SK-MEL-5 (cell line): ENCODE measurements around the gene MTRFR. TPM values are rescaled to one million over a fixed set of nuclear protein-coding genes. Genes with fewer than 3 reads are reported as not detected.
"Not testable (repeated sequence)": the region's sequence is repeated elsewhere in the genome, so short reads cannot be mapped to it uniquely, and the experiment has no call there.

Source experiments
- DNase-seq: peaks from one replicate; pipeline ENCODE4 v3.0.0-alpha.2; 2016; ENCODE audit warnings: low read depth, low spot score
- in situ Hi-C: cut with HindIII; loops from 2 replicates; pipeline ENCODE4 v1.10.0; 2016; ENCODE audit warnings: low sequenced_read_pairs, high pct_unique_total_duplicates, low pct_unique_long_range_greater_than_20kb
- polyA plus RNA-seq, 2 experiments: library from polyadenylated mRNA; depleted of rRNA; stranded (reverse); fragments of >200 nt; gene quantifications; 2 replicates each; pipeline ENCODE4 v1.2.3, GENCODE V29; 2015
- total RNA-seq: library from RNA; depleted of rRNA; stranded (reverse); fragments of >200 nt; shearing (Covaris generic); gene quantifications from 2 replicates; pipeline ENCODE4 v1.2.3, GENCODE V29; 2014; rRNA removed

MTRFR gene
- total RNA-seq = 6.9 and 11.3 TPM in 2 replicates
- 10.6 and 11.5 TPM in 2 replicates for polyA plus RNA-seq (2015; cell fraction: cytosol; rRNA removed)
- polyA plus RNA-seq (2015; cell fraction: nucleus; rRNA removed) = 3.3 and 4.2 TPM in 2 replicates

DNA sequence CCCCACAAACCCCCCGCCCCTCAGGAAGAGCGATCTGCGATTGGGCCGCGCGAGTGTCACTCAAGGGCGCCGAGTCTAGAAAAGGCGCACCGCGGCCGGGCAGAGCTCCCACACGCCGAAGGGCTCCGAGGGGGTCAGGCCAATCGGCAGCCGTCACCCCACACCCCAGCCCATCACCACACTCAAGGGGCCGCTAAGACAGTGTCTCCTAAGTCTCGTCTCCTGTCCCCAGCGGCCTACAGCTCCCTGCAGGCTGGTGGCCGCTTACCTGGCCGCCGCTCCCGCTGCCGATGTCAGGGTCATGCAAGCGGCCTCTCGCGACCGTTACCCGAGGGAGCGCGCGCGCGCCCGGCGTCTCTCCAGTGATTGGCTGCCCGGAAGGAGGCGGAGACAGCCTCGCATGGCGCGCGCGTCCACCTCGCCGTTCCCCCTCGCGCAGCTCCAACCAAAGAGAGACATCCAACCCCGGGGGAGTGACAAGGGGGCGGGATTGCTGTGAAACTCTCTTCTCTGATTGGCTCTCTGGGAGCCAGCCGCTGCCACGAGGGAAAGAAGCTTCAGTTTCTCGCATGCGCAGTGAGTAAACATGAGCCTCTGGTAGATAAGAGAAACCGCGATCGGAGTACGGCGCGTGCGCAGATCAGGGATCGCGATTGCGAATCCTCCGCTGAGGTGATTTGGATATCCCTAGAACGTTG, at the start of gene MTRFR, which contains the start of gene MPHOSPH9:
Gene MTRFR (plus strand): TSS at position 630 of the 698 bp plus-strand sequence. CDS start 20,239 bp downstream, outside the sequence.
Gene MPHOSPH9 (minus strand): TSS at position 335 of the 698 bp plus-strand sequence. CDS start 2,777 bp downstream, outside the sequence.
- in situ Hi-C loops = no loop called here
- DNase-seq = peak; percentile 100

DNA sequence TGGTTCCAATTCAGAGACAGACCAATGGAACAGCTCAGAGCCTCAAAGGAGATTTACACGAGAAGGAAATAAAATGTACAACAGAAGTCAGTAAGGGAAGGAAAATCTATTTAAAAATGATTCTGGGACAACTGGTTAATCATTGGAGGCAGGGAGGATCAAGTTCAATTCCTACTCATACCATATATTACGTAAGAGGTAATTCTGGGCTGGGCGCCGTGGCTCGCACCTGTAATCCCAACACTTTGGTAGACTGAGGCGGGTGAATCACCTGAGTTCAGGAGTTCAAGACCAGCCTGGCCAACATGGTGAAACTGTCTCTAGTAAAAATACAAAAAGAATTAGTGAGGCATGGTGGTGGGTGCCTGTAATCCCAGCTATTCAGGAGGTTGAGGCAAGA, 45.6 kb upstream of the MTRFR start:
- DNase-seq = no peak
- in situ Hi-C loops = no loop called here

DNA sequence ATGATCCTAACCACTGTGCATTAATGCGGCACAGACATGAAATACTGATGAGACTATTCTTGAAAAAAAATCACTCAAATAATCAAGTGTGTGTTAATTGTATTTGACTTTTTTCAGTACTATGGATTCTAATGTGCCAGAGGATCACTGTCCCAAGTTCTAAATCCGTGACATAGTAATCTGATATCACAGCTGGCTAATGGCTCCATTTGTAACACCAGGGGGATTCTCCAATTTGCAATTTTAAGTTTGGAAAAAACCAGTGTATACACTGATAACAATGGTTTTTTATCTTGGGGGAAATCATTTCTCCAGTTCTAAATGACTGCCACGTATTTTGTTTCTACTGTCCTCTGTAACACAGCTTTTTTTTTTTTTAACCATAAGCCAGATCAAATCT, 33.3 kb upstream of the MTRFR start:
- in situ Hi-C loops = no loop called here
- DNase-seq = no peak

DNA sequence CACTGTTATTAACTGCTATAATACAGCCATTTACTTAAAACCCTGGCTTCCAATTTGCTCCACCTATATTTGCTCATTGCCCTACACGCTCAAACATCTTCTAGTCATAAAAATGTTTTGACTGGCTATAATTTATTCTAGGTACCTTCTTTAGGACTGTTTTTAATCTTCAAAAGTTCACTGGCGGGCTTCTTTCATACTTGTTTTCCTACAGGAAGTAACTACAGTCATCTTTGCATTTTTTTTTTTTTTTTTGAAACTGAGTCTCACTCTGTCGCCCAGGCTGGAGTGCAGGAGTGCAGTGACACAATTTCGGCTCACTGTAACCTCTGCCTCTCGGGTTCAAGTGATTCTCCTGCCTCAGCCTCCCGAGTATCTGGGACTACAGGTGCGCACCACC, 32.8 kb upstream of the MTRFR start:
- no peak for DNase-seq
- in situ Hi-C loops = no loop called here

DNA sequence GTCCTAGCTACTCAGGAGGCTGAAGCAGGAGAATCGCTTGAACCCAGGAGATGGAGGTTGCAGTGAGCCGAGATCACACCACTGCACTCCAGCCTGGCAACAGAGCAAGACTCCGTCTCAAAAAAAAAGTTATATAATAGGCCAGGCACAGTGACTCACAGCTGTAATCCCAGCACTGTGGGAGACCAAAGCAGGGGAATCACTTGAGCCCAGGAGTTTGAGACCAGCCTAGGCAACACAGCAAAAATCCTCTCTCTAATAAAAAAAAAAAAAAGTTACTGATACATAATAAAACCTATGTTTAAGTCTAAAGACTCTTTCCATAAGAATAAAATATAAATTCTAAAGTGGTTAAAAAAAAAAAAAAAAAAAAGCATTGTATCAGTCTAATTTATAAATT, 26.4 kb upstream of the MTRFR start:
- DNase-seq, in situ Hi-C loops: not testable (repeated sequence)

DNA sequence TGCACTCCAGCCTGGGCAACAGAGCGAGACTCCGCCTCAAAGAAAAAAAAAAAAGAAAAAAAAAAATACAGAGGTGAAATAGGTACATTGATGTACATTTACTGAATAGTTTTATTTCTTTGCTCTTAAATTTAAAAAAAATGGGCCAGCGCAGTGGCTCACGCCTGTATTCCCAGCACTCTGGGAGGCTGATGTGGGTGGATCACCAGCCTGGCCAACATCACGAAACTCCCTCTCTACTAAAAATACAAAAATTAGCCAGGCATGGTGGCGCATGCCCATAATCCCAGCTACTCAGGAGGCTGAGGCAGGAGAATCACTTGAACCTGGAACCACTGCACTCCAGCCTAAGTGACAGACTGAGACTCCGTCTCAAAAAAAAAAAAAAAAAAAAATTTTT, 25.4 kb upstream of the MTRFR start:
- in situ Hi-C loops, DNase-seq: not testable (repeated sequence)

DNA sequence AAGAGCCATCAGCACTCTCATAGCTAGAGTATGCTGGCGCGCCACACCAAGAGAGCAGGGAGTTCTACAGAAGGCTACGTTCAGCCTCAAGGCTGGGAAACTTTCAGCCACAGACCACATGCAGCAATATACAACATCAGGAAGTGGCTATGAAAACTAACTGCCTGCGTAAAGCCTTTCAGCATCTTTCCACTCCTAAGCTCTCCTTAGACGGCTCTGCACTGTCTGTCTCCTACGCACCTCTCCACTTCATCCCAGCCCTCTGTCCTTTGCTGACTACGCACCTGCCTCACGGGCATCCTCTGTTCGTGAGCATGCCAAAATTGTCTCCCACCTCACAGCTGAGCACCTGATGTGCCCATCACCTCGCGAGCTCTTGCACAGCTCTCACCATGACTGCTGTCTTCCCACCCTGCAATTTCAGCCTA, 10.0 kb upstream of the MTRFR start:
- DNase-seq = no peak
- in situ Hi-C loops = no loop called here

DNA sequence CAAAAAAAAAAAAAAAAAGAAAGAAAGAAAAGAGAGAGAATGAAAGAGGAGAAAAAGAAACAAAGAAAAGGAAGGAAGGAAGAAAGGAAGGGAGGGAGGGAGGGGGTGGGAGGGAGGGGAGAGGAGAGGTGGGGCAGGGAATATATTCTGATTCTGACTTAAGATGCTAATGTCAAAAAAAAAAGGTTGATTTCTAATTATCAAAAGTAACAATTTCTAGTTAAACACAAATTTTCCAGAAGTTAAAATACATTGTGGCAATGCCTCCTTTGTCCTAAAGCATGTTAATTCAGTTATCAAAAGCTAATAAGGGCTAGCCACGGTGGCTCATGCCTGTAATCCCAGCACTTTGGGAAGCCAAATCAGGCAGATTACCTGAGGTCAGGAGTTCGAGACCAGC, 7.8 kb upstream of the MTRFR start:
- in situ Hi-C loops = no loop called here

DNA sequence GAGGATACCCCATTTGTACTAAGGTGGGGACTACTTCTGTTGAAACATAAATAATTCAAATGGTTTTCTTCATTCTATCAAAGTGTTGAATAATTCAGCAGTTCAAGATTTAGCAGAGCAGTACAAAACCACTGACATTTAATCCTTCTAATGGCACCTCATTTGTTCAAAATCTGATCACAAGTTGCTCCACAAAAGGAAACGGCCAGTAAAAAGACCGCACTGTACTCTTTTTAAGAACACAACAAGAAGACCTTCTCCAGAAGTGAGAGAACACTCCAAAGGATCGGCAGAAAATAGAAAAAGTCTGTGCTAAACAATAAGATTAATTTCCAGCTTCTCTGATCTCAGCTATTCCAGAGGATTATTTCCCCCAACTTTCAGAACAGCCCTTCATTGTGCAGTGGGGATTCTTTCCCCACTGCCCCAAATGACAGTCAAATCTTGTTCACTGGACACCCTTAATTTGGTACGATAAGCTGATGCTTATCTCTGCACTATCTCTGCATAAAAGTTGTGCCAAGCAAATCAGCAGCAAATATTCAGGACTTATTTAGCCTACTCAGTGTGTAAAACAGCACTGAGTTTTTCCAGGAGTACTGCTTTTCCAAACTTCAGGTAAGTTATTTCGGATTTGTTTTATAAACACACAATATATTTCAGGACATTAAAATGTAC, 5.5 kb upstream of the MTRFR start:
- in situ Hi-C loops = no loop called here

More for the DNA sequence above, 7.8 kb upstream of the MTRFR start:
- DNase-seq = no peak

DNA sequence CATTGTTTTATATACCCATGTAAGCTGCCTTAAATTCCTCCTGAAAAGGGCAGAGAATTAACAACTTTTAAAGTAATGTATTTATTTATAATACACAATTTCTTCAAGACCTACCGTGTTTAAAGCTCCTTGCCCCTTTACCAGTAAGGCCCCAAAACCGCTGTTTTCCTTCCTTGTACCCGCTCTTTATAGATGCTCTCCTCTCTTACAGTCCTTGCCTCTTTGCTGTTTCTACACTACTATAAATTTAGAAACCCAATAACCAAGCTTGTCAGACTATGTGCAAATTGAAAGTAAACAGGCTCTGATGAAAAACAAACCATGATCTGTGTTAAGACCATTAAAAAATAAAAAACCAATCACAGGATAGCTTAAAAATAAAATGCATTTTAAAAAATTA, 4.2 kb upstream of the MTRFR start:
- in situ Hi-C loops = no loop called here
- no peak for DNase-seq

More for the DNA sequence above, 5.5 kb upstream of the MTRFR start:
- no peak for DNase-seq

DNA sequence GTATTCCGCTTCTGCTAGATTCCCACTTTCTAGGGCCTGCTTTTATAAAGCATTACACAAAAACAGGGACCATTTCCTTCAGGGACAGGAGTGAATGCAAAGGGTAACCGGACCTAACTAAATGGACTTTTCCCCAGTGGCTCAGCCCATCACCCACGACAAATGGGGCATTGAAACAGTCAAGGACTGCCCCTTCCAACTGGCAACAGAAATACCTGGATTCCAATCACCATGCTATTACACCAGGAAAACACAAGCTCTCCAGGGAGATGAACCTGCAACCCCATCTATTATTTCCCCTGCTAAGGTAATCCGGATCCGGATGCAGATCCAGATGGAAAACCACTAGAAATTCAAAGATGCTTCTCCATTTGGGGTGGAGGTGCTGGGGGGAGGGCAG, 1.3 kb upstream of the MTRFR start:
- in situ Hi-C loops = no loop called here
- no peak for DNase-seq

DNA sequence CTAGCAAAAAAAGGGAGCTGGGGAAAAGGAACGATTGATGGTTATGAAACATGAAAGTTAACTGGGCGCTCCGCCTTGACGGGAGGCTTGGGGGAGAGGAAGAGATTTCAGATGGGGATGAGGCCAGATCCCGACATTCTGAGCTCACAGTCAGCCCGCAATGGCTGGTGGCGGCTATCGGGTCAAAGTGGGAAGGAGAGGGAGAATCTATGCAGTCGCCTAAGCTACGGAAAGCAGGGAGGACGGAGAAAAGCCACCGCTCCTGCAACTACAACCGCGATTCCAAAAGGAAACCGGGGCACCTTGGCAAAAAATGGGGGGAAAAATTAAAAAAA, 797 bp upstream of the MTRFR start:
- in situ Hi-C loops = no loop called here
- DNase-seq = no peak

DNA sequence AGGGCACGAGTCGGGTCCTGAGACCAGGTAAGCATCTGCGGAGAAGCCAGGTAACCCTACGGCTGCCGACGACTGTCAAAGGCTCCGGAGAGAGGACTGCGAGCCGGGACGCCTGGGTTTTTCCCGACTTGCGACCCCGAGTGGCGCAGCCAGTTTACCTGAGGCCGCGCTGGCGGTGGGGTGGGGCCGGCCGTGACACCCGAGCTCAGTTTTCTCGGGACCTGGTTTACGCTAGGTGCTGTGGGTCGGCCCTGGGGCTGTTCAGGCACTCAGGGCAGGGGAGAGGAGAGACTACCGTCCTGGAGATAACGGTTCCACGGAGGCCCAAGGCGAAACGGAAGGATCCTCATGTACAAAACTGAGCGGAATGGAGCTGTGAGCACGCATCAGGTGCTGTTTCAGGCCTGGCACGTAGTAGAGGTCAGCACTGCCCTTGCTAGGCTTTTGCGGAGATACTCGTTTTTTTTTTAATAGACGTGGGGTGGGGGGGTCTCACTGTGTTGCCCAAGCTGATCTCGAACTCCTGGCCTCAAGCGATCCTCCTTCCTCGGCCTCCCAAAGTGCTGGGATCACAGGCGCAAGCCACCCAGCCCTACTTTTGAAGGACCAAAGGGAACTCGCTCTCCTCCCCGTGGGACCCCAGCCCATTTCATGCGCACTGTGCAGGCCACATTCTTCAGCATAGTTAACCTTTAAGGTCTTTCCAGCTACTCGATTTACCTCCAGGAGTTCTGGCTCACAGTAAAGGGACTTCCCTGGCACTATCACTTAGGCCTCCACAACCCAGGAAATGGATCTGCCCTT, 471 bp downstream of the MTRFR start:
- no peak for DNase-seq
- in situ Hi-C loops = no loop called here

DNA sequence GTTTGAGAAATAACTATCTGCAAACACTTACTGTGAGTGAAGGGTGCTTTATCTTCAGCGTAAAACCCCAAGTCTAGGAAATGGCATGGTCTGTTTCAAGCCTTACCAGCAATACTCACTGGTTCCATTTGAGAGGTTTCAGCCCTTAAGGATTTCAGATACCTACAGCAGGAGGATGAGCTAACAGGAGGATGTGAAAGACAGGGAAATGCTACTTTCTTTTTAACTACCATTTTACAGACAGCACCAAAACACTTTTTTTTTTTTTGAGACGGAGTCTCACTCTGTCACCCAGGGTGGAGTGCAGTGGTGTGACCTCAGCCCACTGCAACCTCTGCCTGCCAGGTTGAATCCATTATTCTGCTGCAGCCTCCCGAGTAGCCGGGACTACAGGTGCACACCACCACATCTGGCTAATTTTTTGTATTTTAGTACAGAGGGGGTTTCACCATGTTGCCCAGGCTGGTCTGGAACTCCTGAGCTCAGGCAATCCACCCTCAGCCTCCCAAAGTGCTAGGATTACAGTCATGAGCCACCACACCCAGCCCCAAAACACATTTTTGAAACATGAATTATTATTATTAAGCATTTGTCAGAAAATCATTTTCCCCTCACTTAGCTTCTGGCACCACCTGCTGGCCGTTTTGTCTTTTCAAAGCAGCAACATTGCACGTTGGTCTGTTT, 4.6 kb downstream of the MTRFR start:
- DNase-seq = peak; percentile 73
- in situ Hi-C loops = no loop called here

DNA sequence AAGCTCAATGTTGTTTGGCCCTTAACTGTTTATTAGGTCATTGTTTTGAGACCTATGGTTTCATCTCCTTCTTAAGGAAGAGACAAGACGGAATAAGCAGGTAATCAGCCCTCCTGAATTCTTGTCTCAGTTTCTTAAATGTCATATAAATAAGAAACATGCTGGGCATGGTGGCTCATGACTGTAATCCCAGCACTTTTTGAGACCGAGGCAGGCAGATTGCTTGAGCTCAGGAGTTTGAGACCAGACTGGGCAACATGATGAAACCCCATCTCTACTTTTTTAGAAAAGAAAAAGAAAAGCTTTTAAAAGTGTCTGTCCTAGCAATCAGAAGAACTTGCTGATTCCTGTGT, 5.1 kb downstream of the MTRFR start:
- in situ Hi-C loops = no loop called here
- no peak for DNase-seq

DNA sequence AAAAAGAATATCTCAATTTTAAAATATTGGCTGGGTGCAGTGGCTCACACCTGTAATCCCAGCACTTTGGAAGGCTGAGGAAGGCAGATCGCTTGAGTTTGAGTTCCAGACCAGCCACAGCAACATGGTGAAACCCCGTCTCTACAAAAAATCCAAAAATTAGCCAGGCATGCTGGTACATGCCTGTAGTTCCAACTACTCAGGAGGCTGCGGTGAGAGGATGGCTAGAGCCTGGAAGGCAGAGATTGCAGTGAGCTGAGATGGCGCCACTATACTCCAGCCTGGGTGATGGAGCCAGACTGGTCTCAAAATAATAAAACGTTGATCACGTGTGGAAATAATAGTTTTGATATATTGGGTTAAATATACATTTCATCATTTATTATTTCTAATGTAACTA, 5.7 kb downstream of the MTRFR start:
- in situ Hi-C loops = no loop called here

DNA sequence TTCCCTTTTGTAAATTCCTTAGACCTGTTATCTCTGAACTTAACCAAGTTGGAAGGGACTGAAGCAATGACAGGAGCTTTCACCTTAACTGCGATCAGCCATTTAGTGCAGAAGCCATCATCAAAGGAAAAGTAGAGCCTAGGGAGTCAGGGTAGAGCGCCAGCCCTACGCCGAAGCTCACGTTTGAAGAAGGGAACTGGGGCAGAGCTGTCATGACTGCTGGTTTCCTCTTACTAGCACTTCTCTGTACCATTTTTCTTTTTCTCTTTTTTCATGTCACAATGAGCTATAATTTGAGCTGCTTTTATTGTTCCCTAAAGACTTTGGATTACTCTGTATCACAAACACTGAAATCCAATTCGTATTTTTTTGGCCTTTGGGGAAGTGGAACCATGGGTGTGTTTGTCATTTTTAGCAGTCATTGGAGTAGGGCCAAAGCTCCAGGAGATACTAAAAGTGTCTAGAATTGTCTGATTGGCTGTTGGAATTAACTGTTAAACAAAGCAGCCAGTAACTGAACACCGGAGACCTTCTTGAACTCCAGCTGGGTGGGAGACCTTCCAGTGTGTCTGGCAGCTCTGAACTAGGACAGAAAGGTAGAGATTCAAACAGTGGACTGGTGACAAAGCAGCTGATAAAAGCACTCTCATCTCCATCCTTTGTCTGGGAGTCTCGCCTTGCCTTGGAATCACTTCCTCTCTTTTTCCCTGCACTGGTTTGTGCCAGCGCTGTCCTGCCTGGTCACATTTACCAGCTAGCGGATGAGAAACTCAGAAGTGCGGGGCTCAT, 9.1 kb downstream of the MTRFR start:
- in situ Hi-C loops = no loop called here
- DNase-seq = no peak

More for the DNA sequence above, 5.7 kb downstream of the MTRFR start:
- DNase-seq = no peak
